CMK (cell line): ENCODE measurements around the gene SHMT2.

Experiments
- DNase-seq: peaks from one replicate; pipeline ENCODE4 v3.0.0-alpha.2; 2010; ENCODE audit warnings: low read depth

Gene SHMT2

DNA sequence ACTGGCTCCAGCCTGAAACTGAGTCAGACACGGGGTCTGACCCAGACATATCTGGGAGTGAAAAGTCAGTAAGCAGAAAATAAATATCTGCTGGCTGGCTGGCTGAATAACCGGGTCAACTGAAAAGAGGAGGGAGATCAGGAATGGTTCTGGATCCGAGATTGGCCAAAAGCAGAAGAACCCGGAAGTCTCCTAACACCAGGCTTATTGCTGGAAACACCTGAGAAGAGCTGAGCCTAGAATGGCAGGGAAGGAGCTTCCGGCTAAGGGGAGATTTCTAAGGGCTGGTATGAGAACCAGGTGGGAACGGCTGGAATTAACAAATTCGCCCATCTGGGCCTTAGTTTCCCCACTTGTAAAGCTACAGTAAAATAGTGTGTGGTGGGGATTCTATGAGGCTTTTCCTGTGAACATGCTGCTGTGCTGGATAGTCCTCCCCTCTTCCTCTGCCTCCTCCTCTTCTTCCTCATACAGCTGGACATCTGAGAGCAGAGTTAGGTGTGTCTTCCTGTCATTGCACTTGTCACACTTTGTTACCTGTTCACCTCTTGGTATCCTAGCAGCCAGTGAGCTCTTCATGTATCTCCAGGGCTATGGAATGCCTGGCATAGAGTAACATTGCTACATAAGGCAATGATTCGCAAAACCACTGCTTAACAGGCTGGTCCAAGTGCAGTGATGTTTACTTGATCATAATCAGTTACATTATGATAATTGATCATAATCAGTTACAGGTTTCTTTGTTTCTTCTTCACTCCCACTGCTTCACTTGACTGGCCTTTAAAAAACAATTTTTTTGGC, 2.0 kb upstream of the SHMT2 start:
- no peak for DNase-seq

DNA sequence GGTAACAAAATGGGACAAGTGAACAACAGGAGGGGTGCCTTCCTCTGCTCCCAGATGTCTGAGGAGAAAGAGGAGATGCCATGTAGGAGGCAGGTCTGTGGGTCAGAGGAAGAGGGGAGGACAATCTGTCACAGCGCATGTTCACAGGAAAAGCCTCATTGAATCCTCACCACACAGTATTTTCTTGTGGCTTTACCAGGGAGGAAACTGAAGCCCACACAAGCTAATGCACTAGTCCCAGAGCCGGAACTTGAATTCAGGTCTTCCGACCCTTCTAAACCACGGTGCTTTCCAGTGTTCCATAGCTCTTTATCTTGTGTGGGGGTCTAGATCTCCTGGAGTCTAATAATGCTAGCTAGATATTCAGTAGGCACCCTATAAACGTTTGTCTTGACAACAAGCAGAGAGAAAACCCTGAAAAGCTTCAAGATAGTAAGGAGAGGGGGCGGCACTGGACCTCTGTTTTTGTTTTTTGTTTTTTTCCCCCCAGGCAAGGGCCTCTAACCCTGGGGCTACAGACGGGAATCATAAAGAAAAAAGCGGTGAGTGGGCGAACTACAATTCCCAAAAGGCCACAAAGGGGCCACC, 371 bp upstream of the SHMT2 start:
- no peak for DNase-seq

DNA sequence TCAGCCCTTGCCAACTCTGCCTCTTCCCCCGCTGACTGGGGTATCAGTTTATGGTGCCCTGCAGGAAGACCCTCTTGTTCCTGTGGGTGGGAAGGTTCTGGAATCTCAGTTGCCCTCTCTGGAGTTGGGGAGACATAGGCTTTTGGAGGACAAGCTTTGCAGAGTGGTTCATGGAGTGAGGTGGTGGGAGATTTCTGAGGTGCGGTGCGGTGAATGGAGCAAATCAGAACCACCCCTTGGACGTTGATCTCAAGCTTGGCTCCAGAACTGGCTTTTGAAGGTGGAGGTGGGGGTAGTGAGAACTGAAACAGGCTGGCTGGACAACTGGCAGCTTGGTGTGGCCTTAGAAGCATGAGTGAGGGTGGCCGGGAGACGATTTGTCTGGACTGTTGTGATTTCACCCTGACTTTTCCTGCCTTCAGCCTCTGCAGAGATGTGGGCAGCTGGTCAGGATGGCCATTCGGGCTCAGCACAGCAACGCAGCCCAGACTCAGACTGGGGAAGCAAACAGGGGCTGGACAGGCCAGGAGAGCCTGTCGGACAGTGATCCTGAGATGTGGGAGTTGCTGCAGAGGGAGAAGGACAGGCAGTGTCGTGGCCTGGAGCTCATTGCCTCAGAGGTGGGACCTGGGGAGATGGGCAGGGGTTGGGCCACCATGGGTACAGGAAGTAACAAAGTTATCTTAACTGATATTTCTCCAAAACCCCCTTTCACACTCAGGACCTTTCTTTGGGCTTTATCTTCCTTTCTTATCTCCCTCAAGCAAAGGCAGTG, 1.1 kb downstream of the SHMT2 start:
- no peak for DNase-seq

DNA sequence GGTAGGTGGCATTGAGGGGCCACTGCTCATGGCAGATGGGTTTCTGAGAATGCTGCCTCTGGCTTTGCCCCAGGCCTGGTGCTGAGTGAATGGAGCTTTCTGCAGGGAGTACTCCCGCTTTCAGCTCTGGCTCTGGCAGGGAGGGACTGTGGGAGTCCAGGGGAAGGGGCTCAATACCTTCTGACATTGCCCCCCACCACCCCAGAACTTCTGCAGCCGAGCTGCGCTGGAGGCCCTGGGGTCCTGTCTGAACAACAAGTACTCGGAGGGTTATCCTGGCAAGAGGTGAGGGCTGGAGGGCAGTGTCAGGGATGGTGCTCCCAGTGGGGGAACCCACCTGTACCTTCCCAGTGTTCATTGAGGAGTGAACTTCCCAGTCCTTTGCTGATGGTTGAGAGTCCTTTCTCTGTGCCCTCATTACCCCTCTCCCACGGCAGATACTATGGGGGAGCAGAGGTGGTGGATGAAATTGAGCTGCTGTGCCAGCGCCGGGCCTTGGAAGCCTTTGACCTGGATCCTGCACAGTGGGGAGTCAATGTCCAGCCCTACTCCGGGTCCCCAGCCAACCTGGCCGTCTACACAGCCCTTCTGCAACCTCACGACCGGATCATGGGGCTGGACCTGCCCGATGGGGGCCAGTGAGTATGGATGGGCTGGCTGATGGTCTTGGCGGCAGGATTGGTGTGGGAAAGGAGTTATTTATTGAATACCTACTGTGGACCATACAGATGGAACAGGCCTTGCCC, 1.9 kb downstream of the SHMT2 start:
- no peak for DNase-seq

DNA sequence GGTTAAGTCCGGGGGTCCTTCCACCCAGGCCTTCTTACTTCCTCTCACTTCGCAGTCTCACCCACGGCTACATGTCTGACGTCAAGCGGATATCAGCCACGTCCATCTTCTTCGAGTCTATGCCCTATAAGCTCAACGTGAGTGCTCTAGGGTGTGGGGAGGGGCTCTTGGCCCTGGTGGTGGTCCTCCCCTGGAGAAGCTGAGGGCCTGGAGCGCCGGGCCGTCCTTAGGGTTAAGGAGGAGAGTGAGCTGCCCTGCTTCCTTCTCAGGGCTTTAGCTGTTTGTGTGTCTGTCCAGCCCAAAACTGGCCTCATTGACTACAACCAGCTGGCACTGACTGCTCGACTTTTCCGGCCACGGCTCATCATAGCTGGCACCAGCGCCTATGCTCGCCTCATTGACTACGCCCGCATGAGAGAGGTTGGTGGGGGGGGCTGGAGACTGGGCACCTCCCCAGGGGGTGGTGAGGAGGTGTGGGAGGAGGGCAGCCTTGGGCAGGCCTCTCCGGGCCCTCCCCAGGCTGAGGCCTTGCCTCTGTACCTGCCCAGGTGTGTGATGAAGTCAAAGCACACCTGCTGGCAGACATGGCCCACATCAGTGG, 2.7 kb downstream of the SHMT2 start:
- no peak for DNase-seq

DNA sequence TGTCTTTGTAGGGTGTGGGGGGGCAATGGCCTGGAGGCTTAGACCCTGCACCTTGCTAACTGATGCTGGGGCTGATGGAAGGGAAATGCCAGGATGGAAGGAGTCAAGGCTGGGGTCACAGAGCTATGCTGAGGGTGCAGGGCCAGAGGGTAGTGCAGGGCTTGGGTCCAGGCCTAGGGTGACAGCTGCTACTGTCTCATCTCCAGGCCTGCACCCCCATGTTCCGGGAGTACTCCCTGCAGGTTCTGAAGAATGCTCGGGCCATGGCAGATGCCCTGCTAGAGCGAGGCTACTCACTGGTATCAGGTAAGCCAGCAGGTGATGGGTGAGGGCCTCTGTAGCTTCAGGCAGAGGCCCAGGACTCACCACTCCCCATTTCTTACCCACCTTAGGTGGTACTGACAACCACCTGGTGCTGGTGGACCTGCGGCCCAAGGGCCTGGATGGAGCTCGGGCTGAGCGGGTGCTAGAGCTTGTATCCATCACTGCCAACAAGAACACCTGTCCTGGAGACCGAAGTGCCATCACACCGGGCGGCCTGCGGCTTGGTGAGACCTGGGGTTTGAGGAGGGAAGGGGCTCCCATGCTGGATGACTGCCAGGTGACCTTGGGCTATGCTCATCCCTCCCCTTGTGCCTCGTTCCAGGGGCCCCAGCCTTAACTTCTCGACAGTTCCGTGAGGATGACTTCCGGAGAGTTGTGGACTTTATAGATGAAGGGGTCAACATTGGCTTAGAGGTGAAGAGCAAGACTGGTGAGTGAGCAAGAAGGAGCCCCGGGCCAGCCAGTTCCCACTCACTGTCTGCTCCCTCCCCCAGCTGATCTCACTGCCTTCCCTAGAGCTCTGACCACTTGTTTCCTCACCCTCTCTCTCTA, 4.1 kb downstream of the SHMT2 start:
- DNase-seq: no peak

DNA sequence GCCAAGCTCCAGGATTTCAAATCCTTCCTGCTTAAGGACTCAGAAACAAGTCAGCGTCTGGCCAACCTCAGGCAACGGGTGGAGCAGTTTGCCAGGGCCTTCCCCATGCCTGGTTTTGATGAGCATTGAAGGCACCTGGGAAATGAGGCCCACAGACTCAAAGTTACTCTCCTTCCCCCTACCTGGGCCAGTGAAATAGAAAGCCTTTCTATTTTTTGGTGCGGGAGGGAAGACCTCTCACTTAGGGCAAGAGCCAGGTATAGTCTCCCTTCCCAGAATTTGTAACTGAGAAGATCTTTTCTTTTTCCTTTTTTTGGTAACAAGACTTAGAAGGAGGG, 4.7 kb downstream of the SHMT2 start:
- DNase-seq: no peak

DNA sequence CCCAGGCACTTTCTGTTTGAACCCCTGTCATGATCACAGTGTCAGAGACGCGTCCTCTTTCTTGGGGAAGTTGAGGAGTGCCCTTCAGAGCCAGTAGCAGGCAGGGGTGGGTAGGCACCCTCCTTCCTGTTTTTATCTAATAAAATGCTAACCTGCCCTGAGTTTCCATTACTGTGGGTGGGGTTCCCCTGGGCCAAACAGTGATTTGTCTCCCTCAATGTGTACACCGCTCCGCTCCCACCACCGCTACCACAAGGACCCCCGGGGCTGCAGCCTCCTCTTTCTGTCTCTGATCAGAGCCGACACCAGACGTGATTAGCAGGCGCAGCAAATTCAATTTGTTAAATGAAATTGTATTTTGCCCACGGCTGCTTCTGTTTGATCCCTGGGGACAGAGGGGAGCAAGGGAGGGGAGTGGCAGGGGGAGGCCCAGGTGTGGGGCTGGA, 5.1 kb downstream of the SHMT2 start:
- DNase-seq: no peak

DNA sequence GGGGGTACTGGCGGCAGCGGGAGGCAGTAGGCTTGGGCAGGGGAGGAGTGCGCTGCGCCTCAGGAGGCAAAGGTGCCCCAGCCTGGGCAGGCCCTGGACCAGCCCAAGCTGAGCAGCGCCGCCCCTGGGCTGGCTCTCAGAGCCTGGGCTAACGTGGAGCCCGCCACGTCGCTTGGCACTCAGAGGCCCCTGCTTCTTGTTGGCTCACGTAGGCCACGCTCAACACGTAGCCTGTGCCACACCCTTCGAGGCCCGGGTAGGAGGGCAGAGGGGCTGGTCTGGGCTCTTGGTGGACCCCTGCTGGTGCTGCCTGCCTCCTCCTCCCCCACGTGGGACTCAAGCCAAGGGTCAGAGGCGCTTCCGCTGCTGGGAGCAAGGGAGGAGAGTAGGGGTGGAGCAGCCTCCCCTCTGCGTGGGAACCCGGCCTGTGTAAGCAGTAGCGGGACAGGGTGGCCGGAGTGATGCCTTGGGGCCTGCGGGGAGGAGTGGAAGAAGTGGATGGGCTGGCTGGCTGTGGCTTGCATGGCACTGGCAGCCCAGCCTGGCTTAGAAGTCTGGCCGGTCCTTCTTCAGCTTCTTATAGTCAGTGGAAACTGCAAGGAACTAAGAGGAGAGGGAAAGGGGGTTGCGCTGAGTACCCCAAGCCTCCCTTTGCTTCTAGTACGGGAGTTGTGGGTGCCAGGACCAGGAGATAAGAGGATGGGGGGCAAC, 5.7 kb downstream of the SHMT2 start:
- no peak for DNase-seq

DNA sequence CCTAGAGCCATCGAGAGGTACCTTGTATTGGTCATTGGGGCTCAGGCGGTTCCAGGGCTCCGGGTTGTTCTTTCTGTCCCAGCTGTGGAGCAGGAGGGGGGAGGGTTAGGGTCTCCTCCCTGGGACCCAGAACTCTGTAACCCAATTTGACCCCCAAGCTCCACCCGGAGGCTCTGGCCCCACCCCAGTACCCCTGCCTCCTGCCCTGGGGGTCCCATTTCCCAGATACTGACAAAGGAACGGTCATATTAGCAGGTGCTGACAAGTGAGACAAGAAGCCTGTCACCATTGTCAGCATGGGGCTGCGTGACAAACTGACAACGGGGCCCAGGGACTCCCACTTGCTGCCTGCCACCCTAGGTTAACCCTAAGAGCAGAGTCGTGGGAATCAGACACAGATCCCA, 6.2 kb downstream of the SHMT2 start:
- no peak for DNase-seq

DNA sequence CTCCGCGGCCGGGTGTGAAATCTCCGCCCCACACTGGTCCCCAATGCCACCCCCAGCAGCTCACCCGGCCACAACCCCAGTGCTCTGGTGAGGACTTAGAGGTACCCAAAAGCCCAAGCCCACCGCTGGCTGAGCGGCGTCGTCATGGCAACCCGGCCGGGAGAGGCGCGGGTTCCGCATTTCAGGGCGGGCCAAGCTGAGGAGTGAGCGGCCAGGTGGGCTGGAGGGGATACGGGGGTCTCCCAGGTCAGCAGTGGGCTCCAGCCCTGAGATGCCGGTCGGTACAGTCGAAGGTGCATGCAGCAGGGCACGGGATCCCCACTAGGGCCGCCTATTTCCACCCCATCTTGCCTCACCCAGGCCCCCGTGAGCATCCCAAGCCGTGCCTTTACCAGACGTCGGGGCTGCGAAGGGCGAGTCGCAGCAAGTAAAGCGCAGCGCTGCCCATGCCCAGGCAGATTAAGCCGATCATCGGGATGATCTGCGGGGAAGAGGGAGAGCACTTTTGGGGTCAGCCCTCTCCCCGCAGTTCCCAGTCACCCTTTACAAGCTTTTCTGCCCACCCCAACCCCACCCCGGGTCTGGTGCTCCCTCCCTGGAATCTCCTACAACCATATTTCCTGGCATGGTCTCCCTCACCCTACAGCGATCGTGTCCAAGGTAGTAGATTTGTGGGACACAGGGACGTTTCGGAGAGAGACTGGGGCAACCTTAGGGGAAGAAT, 6.9 kb downstream of the SHMT2 start:
- DNase-seq: no peak

DNA sequence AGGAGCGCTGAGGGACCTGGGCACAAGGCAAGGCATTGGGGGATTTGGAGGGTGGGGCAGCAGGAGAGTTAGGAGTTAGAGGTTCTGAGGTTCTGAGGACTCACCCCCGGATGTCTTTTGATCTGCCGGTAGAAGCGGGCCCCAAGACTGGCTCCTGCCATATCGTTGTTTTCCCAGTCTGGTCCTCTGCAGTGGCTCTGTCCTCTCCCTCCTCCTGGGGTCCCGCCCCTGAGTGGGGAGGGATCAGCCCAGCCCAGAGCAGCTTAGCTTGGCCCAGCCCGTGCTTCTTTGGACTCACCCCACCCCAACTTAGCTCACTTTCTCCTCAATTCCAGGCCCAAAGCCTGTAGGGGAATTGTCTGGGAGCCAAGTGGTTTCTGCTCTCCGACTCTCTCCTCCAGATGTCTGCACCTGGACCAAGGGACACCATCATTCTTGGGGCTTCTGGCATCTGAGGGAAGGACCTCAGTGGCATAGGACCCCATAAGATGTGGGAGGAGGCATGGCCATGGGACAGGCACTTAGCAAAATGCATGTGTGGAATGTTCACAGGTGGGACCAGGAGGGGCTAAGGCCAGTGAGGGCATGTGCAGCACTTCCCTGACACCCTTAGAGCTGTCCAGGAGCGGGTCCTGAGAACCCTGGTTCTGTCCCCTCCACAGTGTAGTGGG, 7.5 kb downstream of the SHMT2 start:
- no peak for DNase-seq

DNA sequence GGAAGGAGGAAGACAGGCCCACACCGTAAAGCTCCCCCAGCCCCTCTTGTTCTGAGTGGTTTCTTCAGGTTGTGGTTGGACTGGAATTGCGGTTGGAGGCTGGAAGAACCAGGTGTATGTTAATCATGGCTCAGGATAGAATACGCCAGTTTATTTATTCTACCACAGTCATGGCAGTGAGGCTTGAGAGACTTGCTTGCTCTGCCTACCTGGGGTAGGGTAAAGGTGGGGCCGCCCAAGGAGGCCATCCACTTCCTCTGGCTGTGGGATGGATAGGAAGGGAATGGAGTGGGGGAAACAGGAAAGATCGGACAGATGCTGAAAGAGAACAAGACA, 8.1 kb downstream of the SHMT2 start:
- no peak for DNase-seq

DNA sequence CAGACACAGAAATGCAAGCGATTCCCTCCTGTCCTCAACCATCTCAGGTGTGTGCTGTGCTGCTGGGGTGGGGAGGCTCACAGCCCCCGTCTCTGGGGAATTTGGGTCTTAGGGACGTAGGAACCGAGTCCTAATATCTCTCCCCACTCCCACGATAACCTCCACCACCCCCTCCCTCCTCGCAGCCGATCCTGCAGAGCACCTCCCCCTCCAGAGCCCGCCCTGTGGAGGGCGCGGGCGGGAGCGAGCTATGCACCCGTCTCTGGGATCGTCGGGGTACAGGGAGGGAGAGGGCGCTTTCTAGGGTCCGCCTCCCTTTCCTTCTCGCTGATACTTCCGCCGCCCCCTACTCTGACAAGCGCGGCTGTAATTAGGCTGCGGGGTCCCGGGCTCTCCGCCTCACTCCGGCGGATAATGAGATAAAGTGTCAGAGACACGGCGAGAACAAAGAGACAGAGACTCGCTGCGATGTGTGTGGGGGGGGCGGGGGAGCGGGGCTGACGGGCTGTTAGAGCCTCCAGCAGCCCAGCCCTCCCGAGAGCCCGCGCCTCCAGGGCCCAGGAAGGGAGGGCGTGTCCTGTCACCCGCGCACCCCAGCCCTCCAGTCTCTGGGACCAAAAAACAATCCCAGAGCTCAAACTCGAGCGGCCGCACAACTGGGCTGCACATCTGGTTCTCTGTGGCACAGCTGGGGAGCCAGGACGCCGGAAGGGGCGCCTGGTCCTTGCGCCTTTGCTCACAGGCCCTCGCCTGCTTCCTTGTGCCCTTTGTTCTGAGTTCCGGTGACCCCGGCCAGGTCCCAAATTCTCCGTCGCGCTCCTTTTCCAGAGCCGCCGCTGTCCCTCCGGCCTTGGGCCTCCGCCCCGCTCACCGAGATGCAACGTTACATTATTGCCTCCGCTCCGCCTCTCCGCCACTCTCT, 8.7 kb downstream of the SHMT2 start:
- DNase-seq: no peak

DNA sequence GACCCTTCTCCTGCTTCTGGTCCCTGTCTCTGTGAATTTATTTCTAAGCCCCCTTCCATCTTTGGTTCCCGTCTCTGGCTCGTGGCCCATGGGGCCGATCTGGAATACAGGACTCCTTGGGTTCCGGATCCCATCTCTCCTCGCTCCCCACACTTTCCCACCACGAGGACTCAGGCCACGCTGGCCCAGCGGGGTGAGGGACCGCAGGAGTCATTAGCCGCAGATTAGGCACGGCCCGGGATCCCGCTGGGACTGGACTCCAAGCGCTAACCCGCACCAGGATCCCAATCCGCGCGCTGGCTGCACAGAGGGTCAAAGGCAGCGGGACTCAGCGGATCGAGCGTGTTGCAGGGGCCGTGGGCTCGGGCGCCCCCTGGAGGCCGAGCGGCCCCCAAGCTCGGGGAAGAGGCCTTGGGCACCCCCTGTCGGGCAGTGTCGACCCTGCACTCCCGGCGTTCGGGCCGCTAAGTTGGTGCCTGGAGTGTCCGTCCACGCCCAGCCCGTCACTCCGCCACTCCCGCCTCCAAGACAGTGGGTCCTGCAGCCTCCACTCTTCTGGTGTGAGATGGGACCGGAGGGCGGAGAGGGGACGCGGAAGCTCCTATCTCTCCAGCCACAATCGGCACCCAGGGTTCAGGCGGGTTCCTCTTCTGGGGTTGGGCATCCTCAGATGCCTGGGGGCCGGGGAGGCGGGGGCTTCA, 9.5 kb downstream of the SHMT2 start:
- no peak for DNase-seq

DNA sequence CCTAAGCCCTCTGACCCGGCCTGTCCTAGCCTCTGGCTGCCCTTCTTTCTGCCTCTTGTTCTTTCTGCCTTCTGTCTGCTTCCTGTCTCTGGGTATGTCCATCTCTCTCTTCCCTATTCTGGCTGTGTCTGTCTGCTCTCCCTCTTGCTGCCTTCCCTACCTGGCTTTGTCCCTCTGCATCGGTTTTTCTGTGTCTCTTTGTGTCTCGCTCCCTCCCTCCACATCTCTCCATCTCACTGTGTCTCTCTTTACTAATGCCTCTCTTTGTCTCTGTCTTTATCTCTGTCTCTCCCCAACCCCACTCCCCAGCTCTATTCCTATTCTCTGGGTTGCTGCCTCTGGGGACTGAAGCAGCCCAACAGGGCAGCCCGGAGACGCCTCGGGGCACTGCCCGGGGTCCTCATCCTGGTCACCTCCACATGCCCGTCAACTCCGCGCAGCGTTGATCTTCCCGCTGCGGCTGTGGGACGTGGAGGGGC, 10.1 kb downstream of the SHMT2 start:
- DNase-seq: no peak
